NCI-H2227 (cell line): ENCODE measurements around the gene TEF.
A peak's percentile ranks its signal among the peaks of the same experiment; 100 is the strongest.

Experiments used
- DNase-seq: peaks from one replicate; lab custom pipeline; 2025; ENCODE audit not compliant: unreplicated experiment; lab: John Stamatoyannopoulos, UW

TEF gene, protein sequence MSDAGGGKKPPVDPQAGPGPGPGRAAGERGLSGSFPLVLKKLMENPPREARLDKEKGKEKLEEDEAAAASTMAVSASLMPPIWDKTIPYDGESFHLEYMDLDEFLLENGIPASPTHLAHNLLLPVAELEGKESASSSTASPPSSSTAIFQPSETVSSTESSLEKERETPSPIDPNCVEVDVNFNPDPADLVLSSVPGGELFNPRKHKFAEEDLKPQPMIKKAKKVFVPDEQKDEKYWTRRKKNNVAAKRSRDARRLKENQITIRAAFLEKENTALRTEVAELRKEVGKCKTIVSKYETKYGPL

DNA sequence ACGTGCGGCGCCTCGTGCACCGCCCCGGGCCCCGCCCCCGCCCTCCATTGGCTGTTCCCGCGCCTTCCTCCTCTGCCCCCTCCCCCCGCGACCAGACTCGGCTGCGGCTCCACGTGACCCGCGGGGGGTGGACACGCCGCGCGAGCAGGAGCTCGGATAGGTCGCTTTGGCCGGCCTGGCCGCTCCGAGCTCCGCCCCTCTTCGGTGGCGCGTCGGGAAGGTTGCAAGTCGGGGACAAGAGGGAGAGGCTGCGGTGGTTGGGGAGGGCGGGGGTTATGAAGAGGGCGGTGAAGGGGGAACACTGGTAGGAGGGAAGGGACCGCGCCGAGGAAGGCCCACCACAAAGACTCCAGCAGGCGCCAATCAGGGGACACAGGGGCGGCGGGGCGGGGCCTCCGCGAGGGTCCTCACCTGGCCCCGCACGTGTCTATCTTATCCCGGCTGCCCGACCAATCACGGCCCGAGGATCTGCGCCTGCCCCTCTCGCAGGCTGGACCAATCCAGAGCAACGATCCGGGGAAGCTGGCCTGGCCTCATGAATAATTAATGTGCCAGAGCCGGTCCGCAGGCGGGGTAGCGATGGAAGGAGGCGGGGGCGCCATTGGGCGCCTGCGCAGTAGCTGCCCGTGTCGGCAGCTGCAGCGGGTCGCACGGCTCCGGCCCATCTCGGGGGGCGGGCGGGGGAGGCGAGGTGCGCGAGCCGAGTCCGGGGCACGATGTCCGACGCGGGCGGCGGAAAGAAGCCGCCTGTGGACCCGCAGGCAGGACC lies at the start of gene TEF:
Gene TEF, plus strand, starts transcription at position 614 of the 769 bp plus-strand sequence. Its CDS starts 103 bp downstream, at position 717.
- DNase-seq, result peak; percentile 97

DNA sequence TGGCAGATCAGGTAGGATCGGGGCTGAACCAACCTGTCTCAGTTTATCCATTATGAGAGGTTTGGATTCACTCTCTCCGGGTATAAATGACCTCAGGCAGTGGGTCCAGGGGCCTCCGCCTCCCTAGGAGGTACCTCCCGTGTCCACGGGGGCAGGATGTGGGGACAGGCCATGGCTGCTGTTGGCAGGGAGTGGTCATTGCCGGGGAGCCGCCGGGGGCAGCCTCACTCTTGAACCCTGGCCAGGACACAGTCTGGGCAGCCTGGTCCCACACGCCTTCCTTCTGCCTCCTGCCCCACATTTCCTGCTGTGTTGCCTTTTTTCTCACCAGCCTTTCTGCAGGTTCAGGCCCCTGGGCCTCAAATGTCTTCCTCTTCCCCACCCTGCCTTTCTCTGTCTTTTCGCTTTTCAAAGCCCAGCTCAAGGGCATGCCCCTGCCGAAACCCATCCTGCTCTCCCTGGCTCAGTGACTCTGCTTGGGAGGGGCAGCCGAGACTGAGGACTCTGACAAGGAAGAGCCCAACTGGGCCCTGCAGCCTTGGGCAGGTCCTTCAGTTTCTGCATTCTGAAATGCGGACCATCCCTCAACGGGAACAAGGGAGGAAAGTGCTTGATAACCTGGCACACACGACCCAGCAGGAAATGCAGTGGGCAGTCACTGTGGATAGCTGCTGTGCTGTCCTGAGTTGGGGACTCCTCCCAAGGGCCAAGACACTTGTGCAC lies 49.4 kb upstream of the TEF start:
- no peak for DNase-seq

DNA sequence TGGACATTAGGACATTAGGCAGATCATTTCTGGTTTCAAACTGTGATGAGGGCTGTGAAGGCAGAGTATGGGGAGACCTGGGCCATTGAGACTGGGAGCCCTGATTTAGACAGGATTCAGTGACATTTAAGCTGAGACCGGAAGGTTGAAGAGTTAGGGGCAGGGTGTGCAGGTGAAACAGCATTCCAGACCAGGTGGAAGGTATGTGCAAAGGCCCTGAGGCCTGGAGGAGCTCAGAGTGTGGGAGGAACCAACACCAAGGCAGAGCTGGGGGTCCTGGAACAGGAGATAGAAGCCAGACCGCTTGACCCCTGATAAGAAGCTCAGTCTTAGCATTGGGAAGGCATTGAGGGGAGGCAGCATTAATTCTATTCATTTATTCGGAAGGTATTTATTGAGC lies 47.9 kb upstream of the TEF start:
- no peak for DNase-seq

DNA sequence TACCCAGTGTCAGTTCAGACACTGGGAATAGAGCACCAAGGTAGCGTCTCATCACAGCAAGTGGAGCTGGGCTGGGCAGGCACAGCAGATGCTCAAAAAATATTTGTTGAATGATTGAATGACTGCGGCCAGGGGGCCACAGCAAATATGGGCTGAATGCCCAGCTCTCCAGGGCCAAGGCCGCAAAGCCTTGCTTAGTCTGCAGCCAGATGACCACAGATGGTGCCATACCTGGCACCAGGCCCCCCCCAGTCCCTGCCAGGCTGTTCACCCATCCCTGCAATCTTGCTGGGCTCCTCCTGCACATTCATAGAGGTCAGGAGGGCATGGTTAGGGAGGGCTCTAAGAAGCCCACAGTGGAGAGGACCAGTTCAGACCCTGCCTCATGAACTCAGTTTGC lies 47.5 kb upstream of the TEF start:
- DNase-seq, result no peak

DNA sequence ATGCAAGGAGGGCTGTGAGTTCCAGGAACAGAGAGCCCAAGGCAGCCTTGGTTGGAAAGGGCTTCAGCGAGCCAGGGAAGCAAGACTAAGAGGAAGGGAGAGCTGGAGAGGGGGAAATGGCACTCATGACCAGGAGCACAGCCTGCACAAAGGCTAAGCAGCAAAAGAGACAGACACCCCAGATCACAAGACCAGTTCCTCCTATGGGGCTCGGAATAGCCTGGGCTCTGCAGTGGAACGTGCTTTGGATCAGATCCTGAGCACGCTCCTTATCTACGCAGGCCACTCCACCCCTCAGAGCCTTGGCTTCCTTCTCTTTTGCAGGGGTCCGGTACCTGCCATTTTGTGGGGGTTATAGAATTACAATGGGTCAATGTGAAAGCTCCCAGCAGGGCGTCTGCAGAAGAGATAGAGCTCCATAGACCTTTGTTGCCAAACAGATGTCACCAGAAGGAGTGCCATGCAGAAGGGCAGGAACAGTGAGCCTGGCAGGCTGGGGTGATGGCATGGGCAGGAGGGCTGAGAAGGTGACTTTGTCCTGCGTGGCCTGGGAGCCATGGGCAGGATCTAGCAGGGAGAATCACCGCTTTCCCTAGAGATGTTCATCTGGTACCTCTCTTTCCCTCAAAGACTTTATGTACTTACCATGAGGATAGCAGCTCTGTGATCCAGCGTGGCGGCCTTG lies 46.6 kb upstream of the TEF start:
- no peak for DNase-seq

DNA sequence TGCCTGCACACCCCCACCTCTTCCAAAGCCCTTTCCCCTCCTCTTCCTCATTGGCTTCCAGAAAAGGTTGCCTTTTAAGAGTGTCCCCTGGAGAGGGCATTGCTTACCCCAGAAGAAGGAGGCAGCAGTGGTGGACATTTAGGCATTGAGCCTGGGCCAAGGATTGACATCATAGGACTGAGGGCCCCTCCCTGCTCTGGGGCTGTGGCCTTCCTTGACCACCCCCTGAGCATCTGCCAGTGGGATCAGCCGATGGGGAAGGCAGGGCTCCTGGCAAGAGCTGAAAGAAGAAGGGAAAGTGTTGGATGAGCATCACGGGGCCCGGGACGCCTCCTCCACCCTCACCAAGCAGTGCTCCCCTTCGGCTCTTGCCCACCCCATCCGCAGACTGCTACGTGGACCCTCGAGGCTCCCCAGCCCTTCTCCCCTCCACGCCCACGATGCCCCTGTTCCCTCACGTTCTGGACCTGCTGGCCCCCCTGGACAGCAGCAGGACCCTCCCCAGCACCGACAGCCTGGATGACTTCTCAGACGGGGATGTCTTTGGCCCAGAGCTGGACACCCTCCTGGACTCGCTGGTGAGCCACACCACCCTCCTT lies 43.0 kb upstream of the TEF start:
- DNase-seq, result no peak

DNA sequence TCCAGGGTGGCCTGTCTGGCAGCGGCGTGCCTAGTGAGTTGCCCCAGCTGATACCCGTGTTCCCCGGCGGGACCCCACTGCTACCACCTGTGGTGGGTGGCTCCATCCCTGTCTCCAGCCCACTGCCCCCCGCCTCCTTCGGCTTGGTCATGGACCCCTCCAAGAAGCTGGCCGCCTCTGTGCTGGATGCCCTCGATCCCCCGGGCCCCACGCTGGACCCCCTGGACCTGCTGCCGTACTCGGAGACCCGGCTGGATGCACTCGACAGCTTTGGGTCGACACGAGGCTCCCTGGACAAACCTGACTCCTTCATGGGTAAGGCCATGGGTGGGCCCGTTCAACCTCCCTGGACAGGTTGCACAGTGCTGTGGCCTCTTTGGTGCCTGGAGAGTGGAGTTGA lies 41.9 kb upstream of the TEF start:
- DNase-seq, result no peak

DNA sequence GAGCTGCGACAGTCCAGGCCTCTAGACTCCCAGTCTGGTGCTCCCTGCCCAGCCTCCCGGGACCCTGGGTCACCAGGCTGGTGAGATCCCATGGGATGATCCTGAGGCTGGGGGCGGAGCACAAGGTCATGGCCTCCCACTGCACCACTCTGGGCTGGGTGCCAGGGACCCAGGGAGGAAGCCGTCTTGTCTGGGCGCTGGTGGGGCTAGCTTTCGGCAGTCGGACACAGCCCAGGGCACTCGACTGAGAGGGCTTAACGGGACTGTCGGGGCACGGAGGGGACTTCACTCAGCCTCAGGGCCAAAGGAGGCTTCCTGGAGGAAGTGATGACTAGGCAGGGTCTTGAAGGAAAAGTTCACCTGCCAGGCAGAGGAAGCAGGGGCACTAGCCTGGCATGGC lies 41.4 kb upstream of the TEF start:
- DNase-seq, result no peak

DNA sequence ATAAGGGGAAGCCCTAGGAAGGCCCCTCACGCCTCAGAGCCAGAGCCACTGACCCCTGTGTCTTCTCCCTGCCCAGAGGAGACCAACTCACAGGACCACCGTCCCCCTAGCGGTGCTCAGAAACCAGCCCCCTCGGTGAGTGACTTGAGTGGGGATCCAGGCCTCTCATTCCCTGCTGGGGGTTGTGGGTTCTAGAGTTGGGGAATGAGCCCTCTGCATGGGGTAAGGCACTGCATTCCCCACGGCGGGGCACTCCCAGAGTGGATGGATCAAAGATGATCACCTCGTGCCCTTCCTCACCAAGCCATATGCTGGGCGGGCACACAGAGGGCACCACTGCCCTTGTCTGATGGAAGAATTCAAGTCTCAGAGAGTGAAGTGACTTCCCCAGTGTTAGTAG lies 40.7 kb upstream of the TEF start:
- no peak for DNase-seq

DNA sequence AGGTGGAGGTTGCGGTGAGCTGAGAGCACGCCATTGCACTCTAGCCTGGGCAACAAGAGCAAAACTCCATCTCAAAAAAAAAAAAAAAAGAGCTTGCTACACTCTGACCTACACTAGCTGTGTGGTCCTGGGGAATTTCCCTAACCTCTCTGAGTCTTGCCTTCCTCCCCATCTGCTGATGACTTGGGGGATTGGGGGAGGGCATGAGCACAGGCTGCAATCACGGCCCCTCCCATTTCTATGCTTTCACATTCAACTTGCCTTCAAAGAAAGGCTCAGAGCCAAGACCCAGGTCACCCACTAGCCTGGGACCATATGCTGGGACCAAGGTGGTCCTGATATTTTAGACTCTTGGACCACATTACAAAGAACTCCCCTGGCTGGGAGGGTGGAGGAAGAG lies 39.8 kb upstream of the TEF start:
- no peak for DNase-seq

DNA sequence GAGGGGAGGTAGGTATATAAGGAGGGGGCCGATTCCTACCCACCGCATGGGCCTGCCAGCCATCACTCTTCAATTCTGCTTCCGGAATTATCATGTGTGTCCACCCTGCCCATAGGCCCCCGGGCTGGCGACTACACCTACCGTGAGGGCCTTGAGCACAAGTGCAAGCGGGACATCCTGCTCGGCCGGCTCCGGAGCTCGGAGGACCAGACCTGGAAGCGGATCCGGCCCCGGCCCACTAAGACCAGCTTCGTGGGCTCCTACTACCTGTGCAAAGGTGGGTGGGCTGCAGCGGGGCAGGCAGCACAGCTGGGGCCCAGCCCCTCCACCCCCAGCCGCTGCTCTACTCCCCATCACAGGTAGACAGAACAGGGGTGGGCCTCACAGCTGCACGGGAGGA lies 38.4 kb upstream of the TEF start:
- DNase-seq, result no peak

DNA sequence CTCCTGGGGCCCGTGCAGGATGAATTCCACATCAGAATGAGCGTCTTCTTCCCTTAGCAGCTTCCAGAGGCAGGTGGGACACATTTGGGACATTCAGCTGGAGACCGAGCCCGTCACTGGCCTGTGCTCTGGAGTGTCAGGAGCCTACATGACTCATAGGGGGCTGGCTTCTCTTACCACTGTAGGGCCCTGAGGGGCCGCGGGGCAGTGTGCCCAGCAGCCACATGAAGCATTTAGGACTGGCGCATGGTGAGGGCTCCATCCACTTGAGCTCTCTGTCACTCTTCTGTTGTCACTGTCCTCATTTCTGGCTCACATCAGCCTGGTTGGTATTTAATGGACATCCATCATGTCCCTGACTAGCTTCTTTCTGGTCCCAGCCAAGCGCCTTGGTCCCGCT lies 38.0 kb upstream of the TEF start:
- DNase-seq, result no peak

DNA sequence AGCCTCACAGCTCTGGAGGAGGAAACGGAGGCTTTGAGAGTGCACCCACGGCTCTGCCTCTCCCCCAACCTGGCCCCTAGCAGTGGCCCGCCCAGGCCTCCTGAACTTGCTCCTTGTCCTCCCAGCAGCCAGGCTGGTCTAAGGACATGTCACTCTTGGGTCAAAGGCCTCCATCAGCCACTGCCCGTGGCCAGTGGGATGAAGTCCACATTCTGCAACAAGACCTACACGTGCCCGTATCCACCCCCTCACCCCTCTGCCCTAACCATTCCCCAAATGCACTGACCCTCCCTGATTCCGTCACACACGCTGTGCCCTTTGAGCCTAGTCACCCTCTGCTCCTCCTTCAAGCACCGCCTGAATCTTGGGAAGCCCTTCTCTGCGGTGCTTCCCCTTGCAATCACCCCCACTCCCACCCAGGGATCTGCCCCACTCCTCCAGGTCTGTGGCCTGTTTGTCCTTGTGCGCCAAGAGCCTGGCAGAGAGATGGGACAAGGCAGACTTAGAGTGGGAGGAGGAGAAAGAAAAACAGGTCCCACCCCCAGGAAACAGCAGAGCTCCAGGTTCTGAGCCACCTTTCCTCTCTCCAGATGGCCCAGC lies 37.5 kb upstream of the TEF start:
- DNase-seq, result no peak

DNA sequence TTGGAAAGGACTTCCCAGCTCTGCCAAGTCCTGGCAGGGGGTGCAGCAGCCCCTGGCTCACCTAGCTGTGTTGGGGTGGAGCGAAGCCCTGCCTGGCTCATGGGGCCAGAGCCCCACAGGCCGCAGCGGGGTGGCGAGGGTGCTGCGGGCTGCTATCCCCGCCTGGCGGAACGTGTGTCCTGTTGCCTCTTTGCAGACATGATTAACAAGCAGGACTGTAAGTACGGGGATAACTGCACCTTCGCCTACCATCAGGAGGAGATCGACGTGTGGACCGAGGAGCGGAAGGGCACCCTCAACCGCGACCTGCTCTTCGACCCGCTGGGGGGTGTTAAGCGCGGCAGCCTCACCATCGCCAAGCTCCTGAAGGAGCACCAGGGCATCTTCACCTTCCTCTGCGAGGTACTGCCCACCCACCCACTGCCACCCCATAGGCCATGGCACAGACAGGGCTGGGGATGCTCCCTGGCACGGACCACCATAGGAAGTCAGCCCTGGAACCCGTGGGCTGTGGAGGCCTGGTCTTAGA lies 35.9 kb upstream of the TEF start:
- DNase-seq, result no peak

DNA sequence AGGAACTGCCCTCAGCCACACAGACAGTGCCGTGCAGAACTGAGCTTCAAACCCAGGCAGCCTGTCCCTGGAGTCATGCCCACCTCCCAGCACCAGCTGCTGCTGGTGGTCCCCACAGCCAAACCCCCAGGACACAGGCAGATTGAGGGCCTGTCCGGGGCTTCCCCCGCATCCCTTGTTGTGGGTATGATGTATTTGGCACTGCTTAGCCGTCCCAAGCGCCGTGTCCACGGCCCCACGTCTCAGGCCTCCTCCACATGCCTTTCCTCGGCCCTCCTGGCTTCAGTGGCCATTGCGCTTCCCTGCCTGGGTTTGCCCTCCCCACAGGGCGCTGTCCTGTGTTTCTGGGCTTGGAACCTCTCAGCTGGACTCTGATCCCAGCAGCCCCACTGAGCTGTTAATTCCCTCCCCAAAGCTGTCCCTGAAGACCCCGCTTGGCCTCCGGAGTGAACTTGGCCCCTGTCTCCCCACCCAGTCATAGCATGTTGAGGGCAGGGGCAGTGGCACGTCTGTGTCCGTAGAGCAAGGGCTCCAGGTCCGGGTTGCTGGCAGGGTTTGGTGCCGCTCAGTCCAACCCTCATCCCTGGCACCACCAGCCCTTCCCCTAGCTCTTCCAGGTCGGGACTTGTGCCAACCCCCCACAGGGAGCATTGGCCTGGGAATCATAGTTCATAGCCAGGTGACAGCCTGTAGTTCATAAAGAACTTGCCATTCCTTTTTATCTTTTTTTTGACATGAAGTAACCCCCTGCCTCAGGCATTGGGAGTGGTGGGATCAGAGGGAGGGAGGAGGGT lies 34.5 kb upstream of the TEF start:
- DNase-seq, result no peak

DNA sequence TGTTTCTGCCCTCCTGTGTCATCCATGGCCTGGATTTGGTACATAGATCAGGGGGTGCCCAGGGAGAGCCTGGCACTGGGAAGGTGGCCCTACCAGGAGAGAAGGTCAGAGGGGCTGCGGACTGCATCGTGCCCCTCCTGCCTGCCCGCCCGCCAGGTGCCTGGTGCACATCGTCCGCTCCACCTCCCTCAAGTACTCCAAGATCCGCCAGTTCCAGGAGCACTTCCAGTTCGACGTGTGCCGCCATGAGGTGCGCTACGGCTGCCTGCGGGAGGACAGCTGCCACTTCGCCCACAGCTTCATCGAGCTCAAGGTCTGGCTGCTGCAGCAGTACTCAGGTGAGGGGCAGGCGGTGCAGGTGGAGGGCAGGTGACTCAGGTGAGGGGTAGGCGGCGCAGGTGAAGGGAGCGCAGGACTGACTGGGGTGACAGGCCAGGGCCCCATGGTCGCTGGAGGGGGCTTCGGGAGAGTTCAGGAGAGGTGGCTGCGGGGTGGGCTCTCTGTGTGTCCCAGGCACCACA lies 32.7 kb upstream of the TEF start:
- DNase-seq, result no peak

DNA sequence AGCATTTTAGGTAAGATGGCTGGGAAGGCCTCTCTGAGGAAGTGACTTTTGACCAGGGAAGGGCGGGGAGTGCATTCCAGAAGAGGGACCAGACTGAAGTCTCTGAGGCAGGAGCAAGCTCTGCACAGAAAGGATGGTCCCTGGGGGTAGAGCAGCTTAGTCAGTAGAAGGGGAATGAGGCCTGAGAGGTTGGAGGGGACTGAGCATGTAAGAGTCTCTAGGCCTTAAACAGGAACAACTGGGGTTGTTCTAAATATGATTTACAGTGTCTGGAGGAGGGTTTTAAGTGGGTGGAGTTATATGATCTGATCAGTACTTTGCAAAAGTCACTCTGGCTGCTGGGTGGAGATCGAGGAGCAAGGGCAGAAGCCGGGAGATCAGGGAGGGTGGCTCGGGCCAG lies 31.7 kb upstream of the TEF start:
- no peak for DNase-seq

DNA sequence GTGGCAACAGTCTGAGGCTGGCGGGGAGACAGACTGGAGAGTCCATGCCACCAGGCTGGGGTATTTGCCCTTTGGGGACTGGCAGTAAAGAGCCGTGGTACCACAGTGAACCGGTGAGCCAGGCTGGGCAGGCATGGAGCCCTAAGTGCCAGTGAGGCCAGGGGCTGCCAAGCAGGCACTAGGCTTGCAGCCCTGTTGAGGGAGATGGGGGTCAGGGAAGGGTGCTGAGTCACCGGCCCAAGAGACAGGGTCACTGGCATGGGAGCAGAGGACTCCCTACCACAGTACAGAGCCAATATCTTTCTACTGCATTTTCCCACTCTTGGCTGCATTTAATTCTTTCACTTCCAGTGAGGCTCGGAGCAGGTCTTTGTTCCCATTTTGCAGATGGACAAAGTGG lies 30.7 kb upstream of the TEF start:
- DNase-seq, result no peak

DNA sequence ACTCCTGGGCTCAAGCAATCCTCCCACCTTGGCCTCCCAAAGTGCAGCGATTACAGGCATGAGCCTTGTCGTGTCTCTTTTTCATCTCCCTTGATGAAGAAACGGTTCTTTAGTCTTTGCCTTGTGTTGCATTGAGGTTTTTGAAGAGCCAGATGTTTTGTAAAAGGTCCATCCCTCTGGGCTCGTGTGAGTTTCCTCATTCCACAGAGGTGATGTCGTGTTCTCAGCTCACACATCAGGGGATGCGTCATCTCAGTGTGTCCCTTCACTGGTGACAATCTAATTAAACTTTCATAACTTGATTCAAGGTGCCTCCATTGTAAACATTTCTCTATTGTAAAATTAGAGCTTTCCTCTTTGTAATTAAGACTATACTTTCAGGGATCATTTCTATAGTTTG lies 29.7 kb upstream of the TEF start:
- DNase-seq, result no peak
